NCI-H128 (cell line): Measurements from ENCODE around the gene ITPR1.

Source experiments
- DNase-seq: peaks from one replicate; lab custom pipeline; 2025; ENCODE audit not compliant: unreplicated experiment; lab: John Stamatoyannopoulos, UW

The ITPR1 gene

GRCh38 chr3:4478261-4478660 is 14.9 kb upstream of the ITPR1 start:
- DNase-seq = no peak

GRCh38 chr3:4491855-4492207 is 1.3 kb upstream of the ITPR1 start:
- DNase-seq = no peak

GRCh38 chr3:4492208-4493013 is 737 bp upstream of the ITPR1 start:
- peak; percentile 24 for DNase-seq

DNA sequence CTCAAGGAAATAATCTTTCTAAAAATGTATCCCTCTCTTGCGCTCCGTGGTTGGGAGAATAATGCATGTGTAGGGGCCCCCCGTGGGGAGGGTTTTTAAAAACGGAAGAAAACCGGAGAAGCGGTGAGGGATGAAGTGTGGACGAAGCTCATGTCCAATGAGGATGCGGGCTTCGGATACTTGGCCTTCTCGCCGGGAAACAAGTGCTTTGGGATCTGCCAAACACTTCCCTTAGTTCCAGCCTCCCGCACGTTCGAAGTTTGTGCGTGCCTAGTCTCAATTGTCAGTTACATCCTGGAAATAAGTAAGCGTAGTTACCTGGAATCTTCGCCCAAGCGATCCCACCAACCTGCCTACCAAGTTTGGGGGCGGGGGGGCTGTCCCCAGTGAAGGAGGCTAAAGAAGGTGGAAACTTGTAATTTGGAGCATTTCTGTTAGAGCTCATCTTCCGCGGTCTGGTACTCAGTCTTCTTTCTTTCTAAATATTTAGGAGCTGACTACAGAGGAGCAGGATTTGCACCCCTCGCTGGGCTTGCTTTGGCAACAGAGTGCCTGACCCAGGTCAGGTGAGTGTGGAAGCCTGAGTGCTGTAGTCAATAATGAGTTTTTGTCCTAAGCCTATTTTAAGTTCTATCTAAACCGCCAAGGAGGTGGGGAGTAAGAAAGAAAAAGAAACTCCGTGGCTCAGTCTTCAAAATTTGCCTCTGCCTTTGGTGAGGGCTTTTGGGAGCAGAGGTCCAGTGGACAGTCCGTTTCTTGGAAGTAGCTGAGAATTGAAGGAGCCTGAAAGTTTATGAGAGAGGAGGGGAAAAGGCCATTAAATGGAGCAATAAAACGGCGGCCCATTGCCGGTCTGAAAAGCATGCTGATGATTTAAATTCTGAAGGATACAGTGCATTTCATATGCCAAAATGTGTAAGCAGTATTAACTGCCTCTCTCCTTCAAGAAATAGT is 1.1 kb downstream of the ITPR1 start:
- DNase-seq = no peak

DNA sequence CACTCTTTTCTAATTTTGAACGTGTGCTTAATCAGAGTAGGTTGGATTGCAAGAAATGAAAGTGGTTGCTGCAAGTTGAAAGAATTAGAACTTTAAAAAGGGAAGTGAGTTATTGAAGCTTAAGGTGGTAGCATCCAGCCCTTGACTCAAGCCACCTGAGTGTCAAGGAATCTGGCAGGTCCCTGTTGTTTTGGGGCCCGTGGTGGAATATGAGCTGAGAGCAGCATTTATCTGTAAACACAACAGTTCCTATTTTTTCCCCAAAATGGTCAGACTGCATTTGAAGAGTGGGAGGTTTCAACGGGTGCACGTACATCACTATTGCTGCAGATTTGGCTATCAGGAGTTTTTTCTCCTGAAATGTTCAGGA is 1.7 kb downstream of the ITPR1 start:
- no peak for DNase-seq

DNA sequence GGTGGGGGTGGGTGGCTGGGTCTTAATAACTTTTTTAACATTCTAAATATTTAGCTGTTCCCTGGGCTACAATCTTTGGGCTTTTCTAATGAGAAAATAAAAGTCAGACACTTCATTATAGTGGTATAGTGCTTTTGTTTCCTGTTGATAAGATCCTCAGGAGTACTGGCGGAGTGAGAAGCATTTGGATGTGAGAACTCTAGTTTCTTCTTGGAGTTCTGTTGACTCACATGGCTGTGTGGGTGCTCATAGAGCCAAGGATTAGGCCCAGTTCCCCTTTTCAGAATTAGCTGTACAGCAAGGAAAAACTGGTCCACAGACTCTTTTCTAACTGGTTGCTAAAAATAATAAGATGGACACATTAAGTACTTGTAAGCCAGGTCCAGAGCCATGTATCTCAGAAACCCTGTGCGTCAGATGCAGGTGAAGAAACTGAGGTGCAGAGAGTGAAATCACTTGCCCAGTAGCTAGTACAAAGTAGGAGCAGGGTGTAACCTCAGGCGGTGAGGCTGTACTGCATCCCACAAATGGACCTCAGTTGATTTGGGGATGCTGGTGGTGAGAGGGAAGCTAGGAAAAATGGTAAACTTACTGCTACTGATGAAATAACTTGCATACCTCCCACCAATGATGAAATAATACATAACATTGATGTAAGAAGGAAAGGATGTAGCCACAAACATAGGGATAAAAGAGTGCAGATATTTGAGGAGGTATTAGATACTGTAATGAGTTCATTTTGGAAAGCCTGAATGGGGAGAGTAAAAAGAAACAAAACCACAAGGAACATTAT is 2.3 kb downstream of the ITPR1 start:
- no peak for DNase-seq

DNA sequence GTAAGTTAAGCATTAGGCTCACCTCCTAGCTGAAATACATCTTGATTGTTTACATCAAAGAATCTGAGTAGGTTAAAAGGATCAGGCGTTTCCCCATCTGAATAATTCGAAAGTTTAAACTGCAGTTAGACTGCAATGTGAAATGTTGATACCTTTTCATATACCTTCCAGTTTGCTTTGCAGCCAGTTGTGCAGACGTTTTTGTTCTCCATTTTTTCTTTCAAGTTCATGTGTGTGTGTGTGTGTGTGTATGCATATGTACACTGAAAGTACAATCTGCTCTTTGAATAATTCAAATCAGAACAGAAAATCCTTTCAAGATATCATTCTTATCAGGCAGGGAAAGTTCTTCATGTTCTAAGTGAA is 2.9 kb downstream of the ITPR1 start:
- DNase-seq = no peak

- DNase-seq = no peak
Observed at GRCh38 chr3:4497005-4497692, 4.0 kb downstream of the ITPR1 start.

DNA sequence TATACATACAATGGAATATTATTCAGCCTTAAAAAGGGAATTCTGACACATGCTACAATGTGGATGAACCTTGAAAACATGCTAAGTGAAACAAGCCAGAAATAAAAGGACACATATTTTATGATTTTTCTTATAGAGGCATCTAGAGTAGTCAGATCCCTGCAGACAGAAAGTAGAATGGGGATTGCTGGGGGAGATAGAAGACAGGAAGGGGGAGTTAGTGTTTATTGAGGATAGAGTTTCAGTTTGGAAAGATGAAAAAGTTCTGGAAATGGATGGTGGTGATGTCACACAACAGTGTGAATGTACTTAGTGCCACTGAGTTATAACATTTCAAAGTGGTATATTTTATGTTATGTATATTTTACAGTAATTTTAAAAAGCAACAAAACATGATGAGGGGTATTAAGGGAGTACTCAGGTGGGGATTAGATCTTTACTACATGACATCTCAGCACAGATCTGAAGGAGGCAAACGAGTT is 4.7 kb downstream of the ITPR1 start:
- DNase-seq = no peak

GRCh38 chr3:4498446-4498845 is 5.3 kb downstream of the ITPR1 start:
- no peak for DNase-seq

DNA sequence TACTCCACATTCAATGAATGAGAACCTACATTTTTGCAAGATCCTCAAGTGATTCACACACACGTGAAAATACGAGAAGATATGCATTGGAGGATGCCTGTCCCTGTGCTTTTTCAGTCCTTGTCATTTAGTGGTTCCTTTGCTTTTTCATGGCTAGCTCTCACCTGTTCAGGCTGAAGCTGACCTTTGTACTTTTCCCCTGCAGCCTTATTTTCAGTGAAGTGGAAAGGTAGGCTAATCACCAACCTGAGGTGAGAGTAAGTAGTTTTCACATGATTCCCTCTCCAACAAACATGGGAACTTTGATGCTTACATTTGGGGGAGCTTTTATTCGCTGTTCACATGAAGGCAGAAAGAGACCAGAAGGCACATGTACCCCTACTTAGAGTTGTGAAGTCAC is 8.3 kb downstream of the ITPR1 start:
- DNase-seq = no peak

- DNase-seq = no peak
Observed at GRCh38 chr3:4501927-4502326, 8.8 kb downstream of the ITPR1 start.

DNA sequence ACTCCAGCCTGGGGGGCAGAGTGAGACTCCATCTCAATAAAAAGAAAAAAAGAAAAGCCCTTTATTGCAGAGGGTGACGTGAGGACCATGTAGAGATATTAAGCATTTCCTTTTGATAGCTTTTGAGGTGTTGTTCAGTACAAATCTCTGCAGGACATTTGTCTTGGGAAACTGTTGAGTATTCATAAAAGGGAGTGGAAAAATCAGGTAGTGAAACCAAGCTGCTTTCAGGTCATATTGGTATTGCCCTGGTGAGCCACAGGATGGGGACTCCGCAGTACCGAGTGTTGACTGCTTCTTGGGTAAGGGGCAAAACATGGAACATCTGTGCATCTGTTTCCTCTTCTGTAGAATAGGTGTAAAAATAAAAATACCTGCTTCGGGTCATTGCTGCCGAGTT is 9.9 kb downstream of the ITPR1 start:
- no peak for DNase-seq

DNA sequence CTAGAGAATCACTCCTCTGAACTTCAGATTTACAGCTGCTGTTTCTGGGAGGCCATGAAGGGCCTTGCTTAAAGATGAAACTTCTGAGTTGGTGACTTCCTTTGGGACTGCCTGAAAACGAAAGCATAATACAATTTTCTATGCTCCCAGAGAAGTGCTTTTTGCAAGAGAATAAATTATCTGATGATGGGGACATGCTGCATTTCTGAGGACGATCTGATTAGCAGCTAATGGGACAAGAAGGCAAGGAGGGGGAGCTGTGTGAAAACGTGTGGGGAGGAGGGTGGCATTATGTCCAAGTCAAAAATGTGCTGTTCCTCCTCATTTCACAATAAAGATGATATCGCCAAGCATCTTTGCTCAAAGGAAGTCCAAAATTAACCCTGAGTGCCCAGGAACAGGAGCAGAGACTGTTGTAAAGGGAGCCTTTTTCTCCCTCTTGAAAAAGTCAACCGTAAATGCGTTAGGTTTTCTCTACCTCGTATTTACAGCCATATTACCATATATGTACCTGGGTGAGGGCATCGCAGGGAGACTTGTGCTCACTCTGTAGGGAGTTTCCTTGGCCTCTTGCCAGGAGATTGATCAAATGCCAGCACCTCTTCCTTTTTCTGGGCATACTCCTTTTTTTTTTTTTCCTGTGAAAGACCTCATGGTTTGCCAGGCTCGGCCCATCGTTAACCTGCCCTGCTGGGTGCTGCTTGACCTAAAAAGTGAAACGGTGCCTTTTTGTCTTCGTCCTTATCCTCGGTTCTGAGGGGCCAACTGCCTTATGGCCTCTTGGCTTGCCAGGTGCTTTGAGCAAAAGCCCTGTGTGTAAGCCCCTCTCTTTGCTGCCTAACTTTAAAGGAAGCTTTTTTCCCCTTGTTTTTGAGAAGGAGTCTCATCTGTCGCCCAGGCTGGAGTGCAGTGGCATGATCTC is 11.5 kb downstream of the ITPR1 start:
- no peak for DNase-seq

- no peak for DNase-seq
Observed at GRCh38 chr3:4505688-4506558, 12.8 kb downstream of the ITPR1 start.

DNA sequence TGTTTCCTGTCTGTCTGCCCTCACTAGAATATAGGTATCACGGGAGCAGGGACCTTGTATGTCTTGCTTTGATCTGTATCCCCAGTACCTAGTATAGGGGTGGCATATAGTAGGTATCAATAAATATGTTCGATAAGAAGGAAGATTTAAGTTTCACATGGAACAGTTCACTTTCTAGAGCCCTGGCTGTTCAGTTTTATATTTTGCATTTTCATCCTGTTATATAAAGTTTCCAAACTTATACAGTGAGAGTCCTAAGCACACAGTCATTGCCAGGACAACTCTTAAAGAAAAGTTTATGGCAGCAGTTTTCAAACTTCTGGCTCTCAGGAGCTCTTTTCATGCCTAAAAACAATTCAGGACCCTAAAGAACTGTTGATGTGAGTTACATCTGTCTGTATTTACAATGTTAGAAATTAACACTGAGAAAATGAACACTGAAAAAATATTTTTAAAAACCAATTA is 13.4 kb downstream of the ITPR1 start:
- no peak for DNase-seq

DNA sequence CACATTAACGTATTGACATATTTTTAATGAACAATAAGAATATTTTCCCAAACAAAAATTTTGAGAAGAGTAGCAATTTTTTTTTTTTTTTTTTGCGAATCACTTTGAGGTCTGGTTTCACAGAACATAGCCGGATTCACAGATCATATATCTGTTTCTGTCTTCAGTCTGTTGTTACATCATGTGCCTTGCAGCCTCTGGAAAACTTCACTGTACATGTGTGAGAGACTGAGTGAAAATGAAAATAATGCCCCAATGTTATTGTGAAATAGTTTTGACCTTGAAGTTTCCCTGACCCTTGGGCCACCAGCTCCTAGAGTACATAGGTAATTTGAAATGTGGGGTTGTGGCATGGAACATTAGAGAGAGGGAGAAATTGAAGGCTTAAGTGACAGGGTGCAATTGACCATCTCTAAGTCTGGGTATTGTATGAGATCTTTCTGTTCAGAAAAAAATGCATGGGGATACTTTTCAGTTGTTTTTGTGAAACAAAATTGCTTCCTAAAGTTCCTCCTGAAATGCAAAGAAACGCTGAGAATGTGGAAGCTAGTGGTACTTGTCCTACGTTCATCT is 14.0 kb downstream of the ITPR1 start:
- DNase-seq = no peak
